ENCODE results near the gene KANK4.

DNA sequence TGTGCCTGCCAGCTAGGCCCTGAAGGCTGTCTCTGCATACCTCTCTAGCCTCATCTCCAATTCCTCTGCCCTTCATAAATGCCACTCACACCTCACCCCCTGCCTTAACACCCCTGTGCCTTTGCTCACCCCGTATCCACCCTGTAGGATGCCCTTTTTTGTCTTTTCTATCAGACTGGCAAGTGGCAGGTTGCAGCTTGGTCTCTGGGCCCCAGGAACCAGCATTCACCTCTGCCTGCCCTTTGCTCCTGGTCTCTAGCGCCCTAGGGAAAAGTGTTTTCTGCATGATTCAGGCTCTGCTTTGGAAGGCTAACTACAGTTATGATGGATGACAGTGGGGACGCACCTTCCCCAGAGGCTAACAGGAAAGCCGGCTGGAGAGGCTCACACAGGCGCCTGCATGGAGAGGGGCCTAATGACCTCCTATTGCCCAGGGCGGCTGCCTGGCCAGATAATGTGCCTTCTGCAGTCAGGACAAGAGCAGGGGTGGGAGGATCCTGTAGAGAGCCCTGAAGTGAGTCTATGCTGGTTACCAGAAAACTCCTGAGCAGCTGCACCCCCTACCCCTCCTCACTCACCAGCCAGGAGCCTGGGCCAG lies 11.2 kb downstream of the KANK4 start:
- TF ChIP-seq, protein P1, sequence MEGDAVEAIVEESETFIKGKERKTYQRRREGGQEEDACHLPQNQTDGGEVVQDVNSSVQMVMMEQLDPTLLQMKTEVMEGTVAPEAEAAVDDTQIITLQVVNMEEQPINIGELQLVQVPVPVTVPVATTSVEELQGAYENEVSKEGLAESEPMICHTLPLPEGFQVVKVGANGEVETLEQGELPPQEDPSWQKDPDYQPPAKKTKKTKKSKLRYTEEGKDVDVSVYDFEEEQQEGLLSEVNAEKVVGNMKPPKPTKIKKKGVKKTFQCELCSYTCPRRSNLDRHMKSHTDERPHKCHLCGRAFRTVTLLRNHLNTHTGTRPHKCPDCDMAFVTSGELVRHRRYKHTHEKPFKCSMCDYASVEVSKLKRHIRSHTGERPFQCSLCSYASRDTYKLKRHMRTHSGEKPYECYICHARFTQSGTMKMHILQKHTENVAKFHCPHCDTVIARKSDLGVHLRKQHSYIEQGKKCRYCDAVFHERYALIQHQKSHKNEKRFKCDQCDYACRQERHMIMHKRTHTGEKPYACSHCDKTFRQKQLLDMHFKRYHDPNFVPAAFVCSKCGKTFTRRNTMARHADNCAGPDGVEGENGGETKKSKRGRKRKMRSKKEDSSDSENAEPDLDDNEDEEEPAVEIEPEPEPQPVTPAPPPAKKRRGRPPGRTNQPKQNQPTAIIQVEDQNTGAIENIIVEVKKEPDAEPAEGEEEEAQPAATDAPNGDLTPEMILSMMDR (IDR thresholded peaks at IDR 0.05; ENCODE audit: insufficient read depth, low read length, poor library complexity, severe bottlenecking), result no peak
- TF ChIP-seq EZH2phosphoT487 (conservative IDR thresholded peaks at IDR 0.05; ENCODE audit: low read length), result no peak

Data from SU-DHL-6 (cell line).